Measurements from ENCODE around the gene IER5L. TPM values are rescaled to one million over a fixed set of nuclear protein-coding genes. Genes with fewer than 3 reads are reported as not detected.
A peak's percentile ranks its signal among the peaks of the same experiment; 100 is the strongest.
"Not testable (repeated sequence)": the region's sequence is repeated elsewhere in the genome, so short reads cannot be mapped to it uniquely, and the experiment has no call there.

The IER5L gene
- total RNA-seq, 2 donors from 2014 or later: 3.6 to 5.7 TPM

- H3K27ac Mint-ChIP-seq: peak overlapping the region in 1 of 2 donors; percentile 79
Observed at GRCh38 chr9:129209109-129209508, 31.0 kb upstream of the IER5L start.

GRCh38 chr9:129208207-129209032, 30.4 kb upstream of the IER5L start:
- peak in 1 of 2 donors; percentile 42 for DNase-seq (ENCODE audit: low spot score in 2 of 2)
- peaks cover 3 to 7% of the 10 kb centered on the region in 2 donors for H3K9me3 Mint-ChIP-seq
- peaks cover 0 to 10% of the 10 kb centered on the region in 2 donors for H3K36me3 Mint-ChIP-seq
- peak overlapping the region; percentile 79 to 82 for H3K27ac Mint-ChIP-seq
- ATAC-seq: peak; percentile 77 to 87

More at GRCh38 chr9:129209109-129209508, 31.0 kb upstream of the IER5L start:
- Mint-ChIP-seq H3K36me3 (peaks cover 0 to 10% of the 10 kb centered on the region in 2 donors), H3K9me3 (peaks cover 3 to 7% of the 10 kb centered on the region in 2 donors)
- no peak for ATAC-seq
- no peak for DNase-seq (ENCODE audit: low spot score in 2 of 2)

- peak overlapping the region; percentile 1 to 4 for H3K27ac Mint-ChIP-seq
- peaks cover 3 to 7% of the 10 kb centered on the region in 2 donors for H3K9me3 Mint-ChIP-seq
- DNase-seq (ENCODE audit: low spot score in 2 of 2) (no peak), ATAC-seq (no peak)
- peaks cover 0 to 10% of the 10 kb centered on the region in 2 donors for H3K36me3 Mint-ChIP-seq
Observed at GRCh38 chr9:129206905-129207304, 28.8 kb upstream of the IER5L start.

GRCh38 chr9:129206401-129206800, 28.3 kb upstream of the IER5L start:
- Mint-ChIP-seq H3K9me3 (peaks cover 3 to 7% of the 10 kb centered on the region in 2 donors), H3K27ac (peak overlapping the region; percentile 1 to 4), H3K36me3 (peaks cover 0 to 10% of the 10 kb centered on the region in 2 donors)
- no peak for DNase-seq (ENCODE audit: low spot score in 2 of 2)
- no peak for ATAC-seq

- Mint-ChIP-seq H3K27ac (no peak overlapping the region), H3K36me3 (peaks cover 0 to 10% of the 10 kb centered on the region in 2 donors), H3K9me3 (peaks cover 3 to 7% of the 10 kb centered on the region in 2 donors)
- DNase-seq (ENCODE audit: low spot score in 2 of 2) (no peak), ATAC-seq (no peak)
Observed at GRCh38 chr9:129204840-129205239, 26.8 kb upstream of the IER5L start.

- H3K27ac Mint-ChIP-seq: no peak overlapping the region
- DNase-seq (ENCODE audit: low spot score in 2 of 2) (no peak), ATAC-seq (no peak)
- peaks cover 3 to 7% of the 10 kb centered on the region in 2 donors for H3K9me3 Mint-ChIP-seq
- peaks cover 0 to 5% of the 10 kb centered on the region in 2 donors for H3K36me3 Mint-ChIP-seq
Observed at GRCh38 chr9:129203556-129203909, 25.5 kb upstream of the IER5L start.

GRCh38 chr9:129202613-129203555, 24.8 kb upstream of the IER5L start:
- peak; percentile 97 to 98 for ATAC-seq
- Mint-ChIP-seq H3K27ac (peak overlapping the region; percentile 81 to 91), H3K36me3 (peaks cover 0 to 5% of the 10 kb centered on the region in 2 donors), H3K9me3 (peaks cover 3 to 7% of the 10 kb centered on the region in 2 donors)
- DNase-seq (ENCODE audit: low spot score in 2 of 2): peak; percentile 89 to 99

- Mint-ChIP-seq H3K36me3 (peaks cover 0 to 4% of the 10 kb centered on the region in 2 donors), H3K27ac (no peak overlapping the region), H3K9me3 (peaks cover 3% of the 10 kb centered on the region in 2 donors)
- no peak for DNase-seq (ENCODE audit: low spot score in 2 of 2)
- no peak for ATAC-seq
Observed at GRCh38 chr9:129201866-129202265, 23.8 kb upstream of the IER5L start.

GRCh38 chr9:129201289-129201688, 23.2 kb upstream of the IER5L start:
- Mint-ChIP-seq H3K27ac (no peak overlapping the region), H3K9me3 (no peaks in the 10 kb centered on the region), H3K36me3 (no peaks in the 10 kb centered on the region)
- DNase-seq (ENCODE audit: low spot score in 2 of 2): no peak
- ATAC-seq: no peak

- ATAC-seq (no peak), DNase-seq (ENCODE audit: low spot score in 2 of 2) (no peak)
- Mint-ChIP-seq H3K27ac (no peak overlapping the region), H3K9me3 (no peaks in the 10 kb centered on the region), H3K36me3 (no peaks in the 10 kb centered on the region)
Observed at GRCh38 chr9:129200255-129200654, 22.2 kb upstream of the IER5L start.

- ATAC-seq: no peak
- no peaks in the 10 kb centered on the region for H3K36me3 Mint-ChIP-seq
- no peak for DNase-seq (ENCODE audit: low spot score in 2 of 2)
- no peaks in the 10 kb centered on the region for H3K9me3 Mint-ChIP-seq
- no peak overlapping the region for H3K27ac Mint-ChIP-seq
Observed at GRCh38 chr9:129199044-129199435, 21.0 kb upstream of the IER5L start.

GRCh38 chr9:129198319-129199043, 20.4 kb upstream of the IER5L start:
- Mint-ChIP-seq H3K9me3 (no peaks in the 10 kb centered on the region), H3K27ac (no peak overlapping the region), H3K36me3 (no peaks in the 10 kb centered on the region)
- ATAC-seq: no peak
- DNase-seq (ENCODE audit: low spot score in 2 of 2): no peak

- H3K36me3 Mint-ChIP-seq: no peaks in the 10 kb centered on the region
Observed at GRCh38 chr9:129197978-129198318, 19.9 kb upstream of the IER5L start.

GRCh38 chr9:129197045-129197444, 19.0 kb upstream of the IER5L start:
- DNase-seq (ENCODE audit: low spot score in 2 of 2); H3K36me3 Mint-ChIP-seq; H3K9me3 Mint-ChIP-seq; H3K27ac Mint-ChIP-seq; ATAC-seq: not testable (repeated sequence)

More at GRCh38 chr9:129197978-129198318, 19.9 kb upstream of the IER5L start:
- Mint-ChIP-seq H3K27ac (no peak overlapping the region), H3K9me3 (no peaks in the 10 kb centered on the region)
- DNase-seq (ENCODE audit: low spot score in 2 of 2): no peak
- ATAC-seq: no peak

GRCh38 chr9:129195606-129196005, 17.5 kb upstream of the IER5L start:
- ATAC-seq (no peak), DNase-seq (ENCODE audit: low spot score in 2 of 2) (no peak)
- no peaks in the 10 kb centered on the region for H3K36me3 Mint-ChIP-seq
- peaks cover 0 to 4% of the 10 kb centered on the region in 2 donors for H3K9me3 Mint-ChIP-seq
- no peak overlapping the region for H3K27ac Mint-ChIP-seq

GRCh38 chr9:129194221-129194620, 16.2 kb upstream of the IER5L start:
- ATAC-seq: no peak
- Mint-ChIP-seq H3K36me3 (no peaks in the 10 kb centered on the region), H3K9me3 (peaks cover 0 to 4% of the 10 kb centered on the region in 2 donors), H3K27ac (peak overlapping the region in 1 of 2 donors; percentile 19)
- no peak for DNase-seq (ENCODE audit: low spot score in 2 of 2)

Measured in activated naive CD4-positive, alpha-beta T cell treated with anti-CD3 and anti-CD28 coated beads, Interleukin-2, amount 50 U/mL, for 72 hours (primary cell).